Vagina (tissue), 2 donors: ENCODE data around the gene TMPRSS12. TPM values are rescaled to one million over a fixed set of nuclear protein-coding genes. Genes with fewer than 3 reads are reported as not detected.
"Not testable (repeated sequence)": the region's sequence is repeated elsewhere in the genome, so short reads cannot be mapped to it uniquely, and the experiment has no call there.

Source experiments
- DNase-seq, 2 donors: peaks; one replicate each; pipeline ENCODE4 v3.0.0-alpha.2; 2017; ENCODE audit errors: extremely low spot score in 2 of 2
- H3K27ac ChIP-seq: fragments of 200-600 bp; sonication (generic); one replicate; pipeline ENCODE4 v1.5.1; 2019
- H3K27me3 ChIP-seq: fragments of 200-600 bp; sonication (generic); one replicate; pipeline ENCODE4 v1.5.1; 2019
- H3K36me3 ChIP-seq, 2 donors: fragments of 200-600 bp; sonication (generic); one replicate each; pipeline ENCODE4 v1.5.1; 2017 to 2019
- H3K4me1 ChIP-seq: fragments of 200-600 bp; sonication (generic); one replicate; pipeline ENCODE4 v1.5.1; 2019
- H3K4me3 ChIP-seq, 2 donors: fragments of 200-600 bp; sonication (generic); 1 replicate in 1 of 2; 2 replicates in 1 of 2; pipeline ENCODE4 v1.5.1; 2016 to 2019
- H3K9me3 ChIP-seq: fragments of 200-600 bp; sonication (generic); one replicate; pipeline ENCODE4 v1.5.1; 2019
- CTCF ChIP-seq, 3 experiments: fragments of 450-650 bp in 2 of 3; fragments of 200-600 bp in 1 of 3; sonication (generic) in 1 of 3; IDR thresholded peaks; one replicate each; pipeline ENCODE4 v1.5.1; 2017 to 2019; ENCODE audit warnings: antibody characterized with exemption in 3 of 3, mild to moderate bottlenecking in 2 of 3, moderate library complexity in 2 of 3
- POLR2A ChIP-seq, 2 donors: fragments of 450-650 bp; IDR thresholded peaks; one replicate each; pipeline ENCODE4 v1.6.1; 2017; ENCODE audit warnings: antibody characterized with exemption in 2 of 2, mild to moderate bottlenecking in 2 of 2, moderate library complexity in 2 of 2
- POLR2AphosphoS5 ChIP-seq, 2 donors: sonication (generic); formaldehyde crosslinking; IDR thresholded peaks; one replicate each; pipeline ENCODE4 v1.9.0; 2017; ENCODE audit warnings: antibody characterized with exemption in 2 of 2, mild to moderate bottlenecking in 2 of 2, low read depth in 1 of 2; ENCODE audit not compliant: insufficient read depth in 1 of 2
- intact Hi-C: fragments of 100-400 bp; cut with DNase I; formaldehyde crosslinking; loops from one replicate; pipeline ENCODE4 v1.15.1; 2023
- total RNA-seq: library from RNA; depleted of rRNA; stranded (reverse); fragments of >200 nt; gene quantifications from one replicate; pipeline ENCODE4 v1.2.3, GENCODE V29; 2016

TMPRSS12 gene
- not detected for total RNA-seq

GRCh38 chr12:50842637-50843493 is at the start of gene TMPRSS12:
Gene TMPRSS12 (plus strand): TSS chr12:50842926. CDS start chr12:50842965, 39 bp downstream.
- Histone ChIP-seq H3K4me3 (peak within 1 kb of the TSS; percentile 12 to 27), H3K27ac (peak within 1 kb of the TSS; percentile 60), H3K9me3 (no peaks in the 10 kb centered on the region), H3K27me3 (no peaks in the 10 kb centered on the region), H3K36me3 (no peaks in the 10 kb centered on the region), H3K4me1 (no peaks in the 10 kb centered on the region)
- intact Hi-C loops, result no loop called here
- no peak for DNase-seq
- TF ChIP-seq POLR2A (IDR thresholded peaks at IDR 0.05) (no peak), CTCF (IDR thresholded peaks at IDR 0.05) (no peak), POLR2AphosphoS5 (IDR thresholded peaks at IDR 0.05; ENCODE audit: insufficient read depth in 1 of 2, low read depth in 1 of 2) (peak in 1 of 2 donors; percentile 14)

GRCh38 chr12:50799908-50800307 is 42.8 kb upstream of the TMPRSS12 start:
- intact Hi-C loops, result no loop called here
- peaks cover 0 to 30% of the 10 kb centered on the region in 2 donors for H3K36me3 ChIP-seq
- TF ChIP-seq CTCF (IDR thresholded peaks at IDR 0.05), result no peak
- TF ChIP-seq POLR2AphosphoS5 (IDR thresholded peaks at IDR 0.05; ENCODE audit: insufficient read depth in 1 of 2, low read depth in 1 of 2), result no peak
- H3K27me3 ChIP-seq, result no peaks in the 10 kb centered on the region
- DNase-seq, result no peak
- H3K27ac ChIP-seq, result no peak overlapping the region
- H3K4me1 ChIP-seq, result no peaks in the 10 kb centered on the region
- H3K4me3 ChIP-seq, result no peak overlapping the region
- H3K9me3 ChIP-seq, result no peaks in the 10 kb centered on the region

- no peaks in the 10 kb centered on the region for H3K9me3 ChIP-seq
- no peak for DNase-seq
- H3K27me3 ChIP-seq, result no peaks in the 10 kb centered on the region
- no peak overlapping the region for H3K27ac ChIP-seq
- no peaks in the 10 kb centered on the region for H3K4me1 ChIP-seq
- H3K4me3 ChIP-seq, result no peak overlapping the region
- intact Hi-C loops, result no loop called here
- H3K36me3 ChIP-seq, result peaks cover 0 to 17% of the 10 kb centered on the region in 2 donors
- TF ChIP-seq CTCF (IDR thresholded peaks at IDR 0.05) (no peak), POLR2A (IDR thresholded peaks at IDR 0.05) (no peak), POLR2AphosphoS5 (IDR thresholded peaks at IDR 0.05; ENCODE audit: insufficient read depth in 1 of 2, low read depth in 1 of 2) (no peak)
Observed at GRCh38 chr12:50803230-50803875, 39.4 kb upstream of the TMPRSS12 start.

GRCh38 chr12:50806176-50806575 is 36.5 kb upstream of the TMPRSS12 start:
- H3K9me3 ChIP-seq, result no peaks in the 10 kb centered on the region
- H3K27me3 ChIP-seq, result no peaks in the 10 kb centered on the region
- TF ChIP-seq POLR2A (IDR thresholded peaks at IDR 0.05), result no peak
- TF ChIP-seq POLR2AphosphoS5 (IDR thresholded peaks at IDR 0.05; ENCODE audit: insufficient read depth in 1 of 2, low read depth in 1 of 2), result no peak
- TF ChIP-seq CTCF (IDR thresholded peaks at IDR 0.05), result no peak
- no peak overlapping the region for H3K4me3 ChIP-seq
- intact Hi-C loops, result no loop called here
- peaks cover 0 to 18% of the 10 kb centered on the region in 2 donors for H3K36me3 ChIP-seq
- no peak overlapping the region for H3K27ac ChIP-seq
- no peaks in the 10 kb centered on the region for H3K4me1 ChIP-seq
- DNase-seq, result no peak

- H3K27me3 ChIP-seq, intact Hi-C loops, H3K4me3 ChIP-seq, H3K4me1 ChIP-seq, H3K9me3 ChIP-seq, DNase-seq, H3K27ac ChIP-seq: not testable (repeated sequence)
- H3K36me3 ChIP-seq, result peaks cover 0 to 31% of the 10 kb centered on the region in 2 donors
Observed at GRCh38 chr12:50809131-50809530, 33.6 kb upstream of the TMPRSS12 start.

- H3K27ac ChIP-seq, intact Hi-C loops, H3K27me3 ChIP-seq, H3K9me3 ChIP-seq, H3K4me1 ChIP-seq, H3K4me3 ChIP-seq, DNase-seq: not testable (repeated sequence)
- peaks cover 0 to 75% of the 10 kb centered on the region in 2 donors for H3K36me3 ChIP-seq
Observed at GRCh38 chr12:50814921-50815320, 27.8 kb upstream of the TMPRSS12 start.
